ENCODE data around the gene MED29.

MED29 gene

GRCh38 chr19:39405261-39405957, 14.2 kb downstream of the MED29 start:
- Histone ChIP-seq H3K9me3 (ENCODE audit: severe bottlenecking) (no peaks in the 10 kb centered on the region), H3K27me3 (ENCODE audit: insufficient read depth, poor library complexity, severe bottlenecking) (no peaks in the 10 kb centered on the region), H3K4me3 (ENCODE audit: severe bottlenecking) (no peak overlapping the region), H3K36me3 (ENCODE audit: low read depth) (peaks cover 25% of the 10 kb centered on the region), H3K4me1 (ENCODE audit: insufficient read depth, poor library complexity, severe bottlenecking) (peaks cover 23% of the 10 kb centered on the region), H3K27ac (ENCODE audit: poor library complexity, severe bottlenecking) (peak overlapping the region; percentile 97)
- ATAC-seq (ENCODE audit: low read depth) (no peak), DNase-seq (ENCODE audit: low spot score) (no peak)
- TF ChIP-seq CTCF (IDR thresholded peaks at IDR 0.05; ENCODE audit: poor library complexity, severe bottlenecking): no peak

- no peak for DNase-seq (ENCODE audit: low spot score)
Observed at GRCh38 chr19:39405958-39406655, 14.9 kb downstream of the MED29 start.

DNA sequence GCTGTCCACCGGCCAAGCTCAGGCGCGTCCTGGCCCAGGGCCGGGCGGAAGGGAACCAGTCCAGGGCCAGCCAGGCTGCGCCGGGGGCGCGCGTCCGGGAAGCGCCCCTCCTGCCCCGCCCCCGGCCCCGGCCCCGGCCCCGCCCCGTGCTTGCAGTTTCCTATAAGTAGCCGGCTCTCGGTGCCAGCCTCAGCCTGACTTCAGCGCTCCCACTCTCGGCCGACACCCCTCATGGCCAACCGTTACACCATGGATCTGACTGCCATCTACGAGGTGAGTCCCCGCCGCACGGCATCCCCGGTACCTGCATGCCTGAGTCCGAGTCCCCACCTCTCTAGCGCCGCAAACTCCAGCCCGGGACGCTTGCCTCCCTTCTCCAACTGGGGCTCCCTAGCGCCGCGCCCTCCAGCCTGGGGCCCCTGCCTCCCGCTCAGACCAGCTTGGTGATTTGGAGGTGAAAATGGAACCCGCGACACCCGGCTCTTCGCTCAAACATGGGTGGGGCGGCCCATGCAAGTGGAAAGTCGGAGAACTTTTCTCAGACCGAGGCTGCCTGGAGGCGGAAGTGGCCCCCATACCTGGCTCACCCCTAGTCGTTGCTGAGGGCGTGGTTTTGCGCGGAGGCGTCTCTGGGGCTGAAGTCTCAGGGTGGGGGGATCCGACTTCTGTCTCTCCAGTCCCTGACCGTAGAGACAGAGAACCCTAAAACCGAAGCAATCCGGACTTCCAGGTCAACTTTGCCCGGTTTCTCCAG, 15.7 kb downstream of the MED29 start, which contains the start of gene ZFP36:
TSS of gene ZFP36 (plus strand) at position 192 of the 754 bp plus-strand sequence. CDS start at position 250, 58 bp downstream.
- H3K27ac ChIP-seq (ENCODE audit: poor library complexity, severe bottlenecking): peak within 1 kb of the TSS; percentile 97
- H3K36me3 ChIP-seq (ENCODE audit: low read depth): peaks cover 25% of the 10 kb centered on the region
- DNase-seq (ENCODE audit: low spot score) (no peak), ATAC-seq (ENCODE audit: low read depth) (peak; percentile 6)
- no peaks in the 10 kb centered on the region for H3K9me3 ChIP-seq (ENCODE audit: severe bottlenecking)
- no peaks in the 10 kb centered on the region for H3K27me3 ChIP-seq (ENCODE audit: insufficient read depth, poor library complexity, severe bottlenecking)
- peak within 1 kb of the TSS; percentile 89 for H3K4me3 ChIP-seq (ENCODE audit: severe bottlenecking)
- H3K4me1 ChIP-seq (ENCODE audit: insufficient read depth, poor library complexity, severe bottlenecking): peaks cover 30% of the 10 kb centered on the region
- no peak for TF ChIP-seq CTCF (IDR thresholded peaks at IDR 0.05; ENCODE audit: poor library complexity, severe bottlenecking)

More at GRCh38 chr19:39405958-39406655, 14.9 kb downstream of the MED29 start:
- peak overlapping the region; percentile 89 for H3K4me3 ChIP-seq (ENCODE audit: severe bottlenecking)
- TF ChIP-seq CTCF (IDR thresholded peaks at IDR 0.05; ENCODE audit: poor library complexity, severe bottlenecking): no peak
- peak overlapping the region; percentile 97 for H3K27ac ChIP-seq (ENCODE audit: poor library complexity, severe bottlenecking)
- H3K27me3 ChIP-seq (ENCODE audit: insufficient read depth, poor library complexity, severe bottlenecking): no peaks in the 10 kb centered on the region
- no peaks in the 10 kb centered on the region for H3K9me3 ChIP-seq (ENCODE audit: severe bottlenecking)
- peaks cover 25% of the 10 kb centered on the region for H3K36me3 ChIP-seq (ENCODE audit: low read depth)
- ATAC-seq (ENCODE audit: low read depth): no peak
- H3K4me1 ChIP-seq (ENCODE audit: insufficient read depth, poor library complexity, severe bottlenecking): peaks cover 30% of the 10 kb centered on the region

DNA sequence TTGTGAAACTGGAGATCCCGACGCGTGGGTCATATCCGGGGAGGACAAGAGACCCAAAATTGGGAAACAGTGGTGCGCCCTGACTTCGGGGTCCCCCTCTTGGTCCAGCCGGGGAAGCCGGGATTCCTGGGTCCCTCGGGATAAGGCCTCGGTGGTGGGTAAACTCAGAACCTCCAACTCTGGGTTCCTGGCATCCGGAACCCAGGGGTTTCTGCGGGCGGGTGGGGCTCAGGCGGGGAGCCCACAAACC, 16.2 kb downstream of the MED29 start:
- DNase-seq (ENCODE audit: low spot score) (no peak), ATAC-seq (ENCODE audit: low read depth) (no peak)
- Histone ChIP-seq H3K4me1 (ENCODE audit: insufficient read depth, poor library complexity, severe bottlenecking) (peaks cover 25% of the 10 kb centered on the region), H3K9me3 (ENCODE audit: severe bottlenecking) (no peaks in the 10 kb centered on the region), H3K36me3 (ENCODE audit: low read depth) (peaks cover 25% of the 10 kb centered on the region), H3K4me3 (ENCODE audit: severe bottlenecking) (peak overlapping the region; percentile 89), H3K27me3 (ENCODE audit: insufficient read depth, poor library complexity, severe bottlenecking) (no peaks in the 10 kb centered on the region), H3K27ac (ENCODE audit: poor library complexity, severe bottlenecking) (peak overlapping the region; percentile 97)
- TF ChIP-seq CTCF (IDR thresholded peaks at IDR 0.05; ENCODE audit: poor library complexity, severe bottlenecking): no peak
